ENCODE data around the gene GC. TPM values are rescaled to one million over a fixed set of nuclear protein-coding genes. Genes with fewer than 3 reads are reported as not detected.

The GC gene
- total RNA-seq, 1 donor from 2014 or later: not detected

DNA sequence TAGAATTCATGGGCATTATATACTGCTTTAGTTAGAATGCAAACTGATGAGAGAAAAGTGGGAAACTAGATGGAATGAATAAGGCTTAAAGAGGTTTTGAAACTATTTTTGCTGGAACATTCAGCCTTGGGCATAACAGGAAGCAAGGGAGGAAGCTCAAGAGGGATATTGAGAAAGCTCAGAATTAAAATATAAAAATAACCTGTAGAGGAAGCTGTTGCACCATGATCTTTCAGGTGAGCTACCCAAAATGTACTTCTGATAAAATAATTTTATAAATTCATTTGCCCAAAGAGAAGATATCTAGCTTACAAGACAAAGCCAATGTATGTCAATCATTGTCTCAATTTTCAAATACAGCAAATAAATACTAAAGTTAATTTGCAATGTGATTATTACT, 11.3 kb downstream of the GC start:
- Histone ChIP-seq H3K4me3 (ENCODE audit: low read depth, low read length) (no peak overlapping the region), H3K27me3 (ENCODE audit: control insufficient read depth, insufficient read depth, low read length) (no peaks in the 10 kb centered on the region), H3K36me3 (ENCODE audit: control insufficient read depth, insufficient read depth, low read length) (no peaks in the 10 kb centered on the region)
- DNase-seq (ENCODE audit: low read depth) (peak; percentile 23), FAIRE-seq (no peak)
- TF ChIP-seq, protein P1, sequence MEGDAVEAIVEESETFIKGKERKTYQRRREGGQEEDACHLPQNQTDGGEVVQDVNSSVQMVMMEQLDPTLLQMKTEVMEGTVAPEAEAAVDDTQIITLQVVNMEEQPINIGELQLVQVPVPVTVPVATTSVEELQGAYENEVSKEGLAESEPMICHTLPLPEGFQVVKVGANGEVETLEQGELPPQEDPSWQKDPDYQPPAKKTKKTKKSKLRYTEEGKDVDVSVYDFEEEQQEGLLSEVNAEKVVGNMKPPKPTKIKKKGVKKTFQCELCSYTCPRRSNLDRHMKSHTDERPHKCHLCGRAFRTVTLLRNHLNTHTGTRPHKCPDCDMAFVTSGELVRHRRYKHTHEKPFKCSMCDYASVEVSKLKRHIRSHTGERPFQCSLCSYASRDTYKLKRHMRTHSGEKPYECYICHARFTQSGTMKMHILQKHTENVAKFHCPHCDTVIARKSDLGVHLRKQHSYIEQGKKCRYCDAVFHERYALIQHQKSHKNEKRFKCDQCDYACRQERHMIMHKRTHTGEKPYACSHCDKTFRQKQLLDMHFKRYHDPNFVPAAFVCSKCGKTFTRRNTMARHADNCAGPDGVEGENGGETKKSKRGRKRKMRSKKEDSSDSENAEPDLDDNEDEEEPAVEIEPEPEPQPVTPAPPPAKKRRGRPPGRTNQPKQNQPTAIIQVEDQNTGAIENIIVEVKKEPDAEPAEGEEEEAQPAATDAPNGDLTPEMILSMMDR (IDR thresholded peaks at IDR 0.05; ENCODE audit: insufficient read depth, low read length, severe bottlenecking): peak; percentile 39

DNA sequence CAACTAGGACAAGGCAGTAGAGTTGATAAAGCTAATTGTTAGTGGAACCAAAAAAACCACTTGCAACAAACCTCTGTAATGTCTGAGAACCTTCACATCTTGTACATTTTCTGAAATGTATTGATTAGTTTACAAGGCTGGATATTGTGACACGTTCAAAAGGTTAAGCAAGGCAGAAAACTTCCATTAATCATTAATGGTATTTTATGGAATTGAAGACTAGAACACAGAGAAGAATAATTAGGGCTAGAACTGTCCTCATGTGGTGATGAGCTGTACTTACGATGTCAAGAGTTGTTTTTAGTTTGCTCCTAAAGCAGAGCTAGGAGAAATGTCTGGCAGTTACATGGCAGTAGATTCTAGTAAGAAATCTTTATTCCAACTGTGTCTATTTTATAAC, 12.3 kb downstream of the GC start:
- DNase-seq (ENCODE audit: low read depth): no peak
- no peak overlapping the region for H3K4me3 ChIP-seq (ENCODE audit: low read depth, low read length)
- FAIRE-seq: no peak
- no peaks in the 10 kb centered on the region for H3K36me3 ChIP-seq (ENCODE audit: control insufficient read depth, insufficient read depth, low read length)
- TF ChIP-seq, protein P1 (IDR thresholded peaks at IDR 0.05; ENCODE audit: insufficient read depth, low read length, severe bottlenecking): no peak
- H3K27me3 ChIP-seq (ENCODE audit: control insufficient read depth, insufficient read depth, low read length): no peaks in the 10 kb centered on the region

DNA sequence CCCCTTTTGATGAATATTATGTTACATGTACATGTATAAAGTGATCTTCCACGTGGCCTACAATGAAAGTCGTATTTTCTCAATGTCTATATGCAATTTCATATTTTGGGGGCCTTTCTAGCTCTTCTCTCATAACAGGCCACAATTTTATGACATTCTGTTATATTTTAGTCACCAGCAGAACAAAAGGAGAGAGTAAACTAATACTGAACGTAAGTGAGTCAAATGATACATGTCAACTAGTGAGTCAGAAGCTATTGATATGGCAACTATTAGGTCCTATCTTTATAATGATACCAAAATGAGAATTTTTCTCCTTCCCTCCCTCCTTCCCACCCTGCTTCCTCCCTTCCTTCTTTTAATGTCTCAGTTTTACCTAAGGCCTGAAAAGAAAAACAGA, 14.4 kb downstream of the GC start:
- FAIRE-seq (peak; percentile 28), DNase-seq (ENCODE audit: low read depth) (peak; percentile 17)
- TF ChIP-seq, protein P1 (IDR thresholded peaks at IDR 0.05; ENCODE audit: insufficient read depth, low read length, severe bottlenecking): no peak
- Histone ChIP-seq H3K27me3 (ENCODE audit: control insufficient read depth, insufficient read depth, low read length) (no peaks in the 10 kb centered on the region), H3K36me3 (ENCODE audit: control insufficient read depth, insufficient read depth, low read length) (no peaks in the 10 kb centered on the region), H3K4me3 (ENCODE audit: low read depth, low read length) (no peak overlapping the region)

DNA sequence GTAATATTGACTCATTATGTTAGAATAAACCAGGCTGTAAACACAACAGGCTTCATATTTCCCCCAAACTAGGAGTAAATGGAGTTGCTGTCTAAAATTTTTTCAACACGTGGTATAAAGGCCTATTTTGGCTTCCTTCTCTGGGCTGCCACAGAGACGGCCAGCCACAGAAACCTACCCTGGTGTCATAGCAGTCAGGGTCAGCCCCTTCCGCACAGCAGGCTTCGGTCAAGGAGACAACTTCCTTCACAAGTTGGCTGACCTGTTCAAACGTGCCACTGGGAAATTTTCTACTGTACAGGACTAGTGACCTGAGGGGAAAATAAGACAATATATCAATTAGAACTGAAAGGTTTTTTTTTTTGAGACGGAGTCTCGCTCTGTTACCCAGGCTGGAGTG, 15.8 kb downstream of the GC start:
- TF ChIP-seq, protein P1 (IDR thresholded peaks at IDR 0.05; ENCODE audit: insufficient read depth, low read length, severe bottlenecking): no peak
- Histone ChIP-seq H3K27me3 (ENCODE audit: control insufficient read depth, insufficient read depth, low read length) (no peaks in the 10 kb centered on the region), H3K4me3 (ENCODE audit: low read depth, low read length) (no peak overlapping the region), H3K36me3 (ENCODE audit: control insufficient read depth, insufficient read depth, low read length) (no peaks in the 10 kb centered on the region)
- DNase-seq (ENCODE audit: low read depth) (no peak), FAIRE-seq (no peak)

DNA sequence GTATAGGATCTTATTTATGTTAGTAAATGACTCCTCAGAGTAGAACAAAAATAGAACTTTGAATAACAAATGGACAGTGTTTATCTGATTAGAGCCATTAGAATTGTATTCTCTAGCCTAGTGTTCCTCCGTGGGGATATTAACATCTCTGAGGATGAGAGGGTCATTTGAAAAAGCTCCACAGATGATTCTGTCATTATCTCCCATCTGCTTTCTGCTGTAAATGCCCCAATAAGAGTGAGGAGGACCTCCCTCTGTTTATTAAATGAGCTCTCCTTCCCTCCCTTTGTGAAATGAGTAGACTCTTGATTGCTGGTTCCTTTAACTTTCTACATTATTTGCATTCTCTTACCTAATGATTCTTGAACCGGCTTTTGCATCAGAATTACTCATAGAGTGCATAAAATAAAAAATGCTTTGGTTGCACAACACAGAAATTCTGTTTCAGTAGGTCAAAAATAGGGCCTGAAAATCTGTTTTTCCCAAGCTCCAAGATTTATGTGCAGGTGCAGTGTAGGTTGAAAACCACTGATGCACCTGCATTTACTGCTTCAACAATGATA, 18.0 kb downstream of the GC start:
- TF ChIP-seq, protein P1 (IDR thresholded peaks at IDR 0.05; ENCODE audit: insufficient read depth, low read length, severe bottlenecking): no peak
- no peak for FAIRE-seq
- peak; percentile 4 for DNase-seq (ENCODE audit: low read depth)
- Histone ChIP-seq H3K27me3 (ENCODE audit: control insufficient read depth, insufficient read depth, low read length) (no peaks in the 10 kb centered on the region), H3K4me3 (ENCODE audit: low read depth, low read length) (no peak overlapping the region), H3K36me3 (ENCODE audit: control insufficient read depth, insufficient read depth, low read length) (no peaks in the 10 kb centered on the region)

DNA sequence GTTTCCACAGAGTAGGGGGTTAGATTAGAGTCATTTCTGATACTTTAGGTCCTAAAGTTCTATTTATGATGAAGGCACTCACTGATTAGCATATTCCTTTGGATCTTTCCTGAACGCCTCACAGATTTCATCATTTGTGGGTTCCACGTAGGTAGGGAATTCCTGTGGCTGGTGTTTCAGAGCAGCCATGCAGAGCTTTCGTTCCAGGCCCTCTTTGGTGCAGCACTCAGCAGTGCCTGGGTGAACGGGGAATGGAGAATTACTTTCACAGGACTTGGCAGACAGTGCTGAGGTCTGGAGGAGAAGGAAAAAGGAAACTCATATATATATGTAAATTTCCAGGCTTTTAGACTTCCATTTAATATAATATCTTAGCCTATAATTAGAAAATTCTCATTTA, 18.5 kb downstream of the GC start:
- DNase-seq (ENCODE audit: low read depth) (no peak), FAIRE-seq (no peak)
- no peaks in the 10 kb centered on the region for H3K27me3 ChIP-seq (ENCODE audit: control insufficient read depth, insufficient read depth, low read length)
- no peaks in the 10 kb centered on the region for H3K36me3 ChIP-seq (ENCODE audit: control insufficient read depth, insufficient read depth, low read length)
- TF ChIP-seq, protein P1 (IDR thresholded peaks at IDR 0.05; ENCODE audit: insufficient read depth, low read length, severe bottlenecking): no peak
- no peak overlapping the region for H3K4me3 ChIP-seq (ENCODE audit: low read depth, low read length)
